Endothelial cell of umbilical vein (primary cell): Measurements from ENCODE around the gene TMEM225B. TPM values are rescaled to one million over a fixed set of nuclear protein-coding genes. Genes with fewer than 3 reads are reported as not detected.
"Not testable (repeated sequence)": the region's sequence is repeated elsewhere in the genome, so short reads cannot be mapped to it uniquely, and the experiment has no call there.

Experiments
- BruUV-seq: library from RNA; stranded (reverse); fragments of 400-500 nt; replicated peaks from 2 replicates; lab custom pipeline; 2021; lab: Mats Ljungman, UMichigan
- CTCF ChIA-PET: fragments of 300-600, 350-600 bp; sonication (Branson Sonifier 250); formaldehyde crosslinking; loops from one replicate; lab custom pipeline; 2021; ENCODE audit warnings: antibody characterized with exemption, inconsistent platforms; lab: Charles Lee
- POLR2A ChIA-PET: fragments of 300-600, 350-600 bp; sonication (Branson Sonifier 250); formaldehyde crosslinking; loops from one replicate; lab custom pipeline; 2021; ENCODE audit warnings: antibody characterized with exemption, inconsistent platforms; lab: Charles Lee
- DNase-seq: peaks from one replicate; pipeline ENCODE4 v3.0.0-alpha.2; 2011; ENCODE audit warnings: low read depth, low spot score
- FAIRE-seq: peaks from 2 replicates; lab custom pipeline; 2011; peaks lifted over from hg19 to GRCh38; lab: Jason Lieb, UNC
- H2AFZ ChIP-seq: 2 replicates; pipeline ENCODE4 v1.6.0; 2012; ENCODE audit warnings: low read depth, low read length, control low read depth, inconsistent platforms
- H3K27ac ChIP-seq: 2 replicates; pipeline ENCODE4 v1.5.1; 2011; ENCODE audit warnings: low read depth, mild to moderate bottlenecking, control low read depth, low read length, moderate library complexity; ENCODE audit not compliant: insufficient read depth
- H3K27me3 ChIP-seq, 2 experiments: 2 replicates each; pipeline versions ENCODE4 v1.6.0 to v1.6.1; 2011; ENCODE audit warnings: low read length in 2 of 2, mixed read lengths in 1 of 2; ENCODE audit not compliant: control insufficient read depth in 2 of 2, insufficient read depth in 2 of 2
- H3K36me3 ChIP-seq, 2 experiments: 2 replicates in 1 of 2; 3 replicates in 1 of 2; pipeline ENCODE4 v1.5.1; 2011; ENCODE audit warnings: low read length in 2 of 2, mild to moderate bottlenecking in 1 of 2, moderate library complexity in 1 of 2; ENCODE audit not compliant: control insufficient read depth in 2 of 2, insufficient read depth in 2 of 2; ENCODE audit errors: extremely low read depth in 1 of 2
- H3K4me1 ChIP-seq: 3 replicates; pipeline ENCODE4 v1.5.1; 2011; ENCODE audit warnings: mild to moderate bottlenecking, low read length; ENCODE audit not compliant: control insufficient read depth, insufficient read depth; ENCODE audit errors: extremely low read depth
- H3K4me2 ChIP-seq: 2 replicates; pipeline ENCODE4 v1.6.1; 2011; ENCODE audit warnings: low read length, control low read depth, mixed read lengths; ENCODE audit not compliant: insufficient read depth
- H3K4me3 ChIP-seq, 3 experiments: fragments of 200-600 bp in 1 of 3; sonication (generic), shearing (Covaris generic) in 1 of 3; replicated peaks in 1 of 3; 2 replicates each; pipeline ENCODE4 v1.5.1; 2011 to 2016; ENCODE audit warnings: control low read depth in 3 of 3, low read length in 3 of 3, mild to moderate bottlenecking in 2 of 3, inconsistent platforms in 1 of 3, low read depth in 1 of 3, moderate library complexity in 1 of 3; ENCODE audit not compliant: insufficient read depth in 1 of 3
- H3K79me2 ChIP-seq: 2 replicates; pipeline ENCODE4 v1.6.0; 2012; ENCODE audit warnings: low read length, inconsistent platforms; ENCODE audit not compliant: control insufficient read depth, insufficient read depth
- H3K9ac ChIP-seq: replicated peaks from 2 replicates; pipeline ENCODE3; 2011; ENCODE audit warnings: low read length, control low read depth; ENCODE audit not compliant: insufficient read depth; ENCODE audit errors: extremely low read depth
- H3K9me1 ChIP-seq: replicated peaks from 3 replicates; pipeline ENCODE4 v1.6.0; 2011; ENCODE audit warnings: mild to moderate bottlenecking, low read length; ENCODE audit not compliant: control insufficient read depth, insufficient read depth; ENCODE audit errors: extremely low read depth
- H3K9me3 ChIP-seq: replicated peaks from 2 replicates; pipeline ENCODE4 v1.5.1; 2012; ENCODE audit warnings: low read length, inconsistent platforms; ENCODE audit not compliant: control insufficient read depth, insufficient read depth
- H4K20me1 ChIP-seq: replicated peaks from 2 replicates; pipeline ENCODE3; 2011; ENCODE audit warnings: mild to moderate bottlenecking, low read length; ENCODE audit not compliant: control insufficient read depth, insufficient read depth; ENCODE audit errors: extremely low read depth
- EZH2 ChIP-seq: IDR thresholded peaks from 2 replicates; pipeline ENCODE4 v1.6.1; 2012; ENCODE audit warnings: borderline replicate concordance, low read depth, mild to moderate bottlenecking, moderate library complexity, low read length, inconsistent platforms; ENCODE audit not compliant: severe bottlenecking
- FOS ChIP-seq: IDR thresholded peaks from 2 replicates; pipeline ENCODE4 v1.6.1; 2011; ENCODE audit warnings: mild to moderate bottlenecking, low read length, moderate library complexity, borderline replicate concordance; ENCODE audit not compliant: insufficient read depth
- GATA2 ChIP-seq: IDR thresholded peaks from 2 replicates; pipeline ENCODE4 v1.7.0; 2011; ENCODE audit warnings: low read depth, mild to moderate bottlenecking, moderate library complexity, mixed read lengths, low read length; ENCODE audit not compliant: insufficient read length, insufficient read depth
- JUN ChIP-seq: IDR thresholded peaks from 2 replicates; pipeline ENCODE4 v1.6.1; 2011; ENCODE audit warnings: borderline replicate concordance, low read depth; ENCODE audit not compliant: insufficient read length, insufficient read depth
- MYC ChIP-seq: IDR thresholded peaks from one replicate; pipeline ENCODE4 v1.6.1; 2011; ENCODE audit warnings: mild to moderate bottlenecking, low read depth, low read length
- POLR2A ChIP-seq: IDR thresholded peaks from 2 replicates; pipeline ENCODE4 v1.6.1; 2012; ENCODE audit warnings: low read depth, mild to moderate bottlenecking, control low read depth, low read length
- POLR2AphosphoS5 ChIP-seq: IDR thresholded peaks from 2 replicates; pipeline ENCODE4 v1.6.1; 2012; ENCODE audit warnings: low read depth, mild to moderate bottlenecking, control low read depth, low read length, moderate library complexity; ENCODE audit not compliant: insufficient read depth
- dilution Hi-C: fragments of 300-500 bp; cut with MboI; formaldehyde crosslinking; loops from one replicate; pipeline ENCODE4 v1.15.0; 2019; ENCODE audit warnings: low sequenced_read_pairs; ENCODE audit not compliant: extremely low pct_ligation_motif_present
- intact Hi-C: fragments of 100-400 bp; cut with micrococcal nuclease; formaldehyde crosslinking; loops from one replicate; pipeline ENCODE4 v1.10.0; 2022
- polyA plus RNA-seq, 4 experiments: library from polyadenylated mRNA; depleted of rRNA in 3 of 4; stranded (reverse) in 3 of 4; unstranded in 1 of 4; fragments of >200 nt; gene quantifications; 2 replicates each; pipeline versions ENCODE4 v1.2.1 to v1.2.3, GENCODE V29; 2011 to 2012; ENCODE audit warnings: missing spikeins in 1 of 4
- total RNA-seq: library from RNA; stranded (reverse); gene quantifications from 2 replicates; pipeline ENCODE4 v1.2.3, GENCODE V29; 2021
- TF ChIP-seq, protein P1 (sequence below): IDR thresholded peaks from 2 replicates; pipeline ENCODE4 v1.6.1; 2011; ENCODE audit not compliant: insufficient read depth, insufficient read length
- TF ChIP-seq, protein P2 (sequence below), 2 donors: IDR thresholded peaks; 1 replicate in 1 of 2; 2 replicates in 1 of 2; pipeline ENCODE4 v1.5.1; 2011; ENCODE audit warnings: low read length in 2 of 2, mild to moderate bottlenecking in 2 of 2, moderate library complexity in 2 of 2, control low read depth in 1 of 2, inconsistent platforms in 1 of 2, low read depth in 1 of 2; ENCODE audit not compliant: insufficient read depth in 1 of 2; ENCODE audit errors: extremely low read depth in 1 of 2

TMEM225B gene
- total and polyA plus RNA-seq, 2 donors (not counting 3 experiments of a cell fraction or from before 2014, with no cell fraction given) = 0.29 TPM; not detected in 1

- no peak for DNase-seq
Observed at GRCh38 chr7:99631295-99632109, 33.4 kb downstream of the TMEM225B start.

DNA sequence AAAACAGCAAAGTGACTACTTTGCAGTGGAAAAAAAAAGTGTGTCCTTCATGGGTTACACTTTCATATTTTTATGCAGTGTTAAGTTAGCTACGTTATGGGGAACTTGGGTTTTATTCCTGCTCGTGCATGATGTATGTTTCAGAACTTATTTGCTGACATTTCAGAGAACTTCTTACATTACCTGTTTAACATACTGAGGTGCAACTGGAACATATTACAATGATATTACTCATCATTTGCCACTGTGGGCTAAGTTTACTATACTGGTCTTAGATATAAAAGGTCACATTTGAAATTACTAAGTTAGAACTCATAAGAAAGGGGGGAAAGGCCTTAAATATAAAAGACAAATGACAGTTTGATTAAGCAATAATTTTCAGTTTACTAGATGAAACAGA lies 39.3 kb downstream of the TMEM225B start:
- H3K36me3 ChIP-seq, H4K20me1 ChIP-seq, H3K27ac ChIP-seq, POLR2A ChIA-PET, H2AFZ ChIP-seq, H3K9me3 ChIP-seq, intact Hi-C loops, H3K4me3 ChIP-seq, dilution Hi-C loops, H3K9me1 ChIP-seq, H3K4me2 ChIP-seq, H3K79me2 ChIP-seq, BruUV-seq, DNase-seq, H3K27me3 ChIP-seq, H3K4me1 ChIP-seq, CTCF ChIA-PET, H3K9ac ChIP-seq: not testable (repeated sequence)
- peak; percentile 37 for FAIRE-seq

More at GRCh38 chr7:99631295-99632109, 33.4 kb downstream of the TMEM225B start:
- intact Hi-C loops (no loop called here), dilution Hi-C loops (no loop called here)
- Histone ChIP-seq H3K4me3 (no peak overlapping the region), H3K27me3 (no peaks in the 10 kb centered on the region), H3K27ac (no peak overlapping the region), H3K36me3 (peaks cover 13 to 24% of the 10 kb centered on the region in 2 experiments), H3K9ac (no peak overlapping the region), H3K4me1 (no peaks in the 10 kb centered on the region), H2AFZ (no peak overlapping the region), H3K9me1 (no peaks in the 10 kb centered on the region), H3K9me3 (no peaks in the 10 kb centered on the region), H3K4me2 (no peak overlapping the region), H4K20me1 (no peaks in the 10 kb centered on the region), H3K79me2 (no peaks in the 10 kb centered on the region)
- TF ChIP-seq MYC (no peak), POLR2AphosphoS5 (no peak), POLR2A (no peak), EZH2 (no peak), FOS (no peak), GATA2 (no peak), JUN (no peak)
- TF ChIP-seq, protein P1, sequence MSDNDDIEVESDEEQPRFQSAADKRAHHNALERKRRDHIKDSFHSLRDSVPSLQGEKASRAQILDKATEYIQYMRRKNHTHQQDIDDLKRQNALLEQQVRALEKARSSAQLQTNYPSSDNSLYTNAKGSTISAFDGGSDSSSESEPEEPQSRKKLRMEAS = no peak
- TF ChIP-seq, protein P2, sequence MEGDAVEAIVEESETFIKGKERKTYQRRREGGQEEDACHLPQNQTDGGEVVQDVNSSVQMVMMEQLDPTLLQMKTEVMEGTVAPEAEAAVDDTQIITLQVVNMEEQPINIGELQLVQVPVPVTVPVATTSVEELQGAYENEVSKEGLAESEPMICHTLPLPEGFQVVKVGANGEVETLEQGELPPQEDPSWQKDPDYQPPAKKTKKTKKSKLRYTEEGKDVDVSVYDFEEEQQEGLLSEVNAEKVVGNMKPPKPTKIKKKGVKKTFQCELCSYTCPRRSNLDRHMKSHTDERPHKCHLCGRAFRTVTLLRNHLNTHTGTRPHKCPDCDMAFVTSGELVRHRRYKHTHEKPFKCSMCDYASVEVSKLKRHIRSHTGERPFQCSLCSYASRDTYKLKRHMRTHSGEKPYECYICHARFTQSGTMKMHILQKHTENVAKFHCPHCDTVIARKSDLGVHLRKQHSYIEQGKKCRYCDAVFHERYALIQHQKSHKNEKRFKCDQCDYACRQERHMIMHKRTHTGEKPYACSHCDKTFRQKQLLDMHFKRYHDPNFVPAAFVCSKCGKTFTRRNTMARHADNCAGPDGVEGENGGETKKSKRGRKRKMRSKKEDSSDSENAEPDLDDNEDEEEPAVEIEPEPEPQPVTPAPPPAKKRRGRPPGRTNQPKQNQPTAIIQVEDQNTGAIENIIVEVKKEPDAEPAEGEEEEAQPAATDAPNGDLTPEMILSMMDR (IDR thresholded peaks at IDR 0.05; ENCODE audit: extremely low read depth in 1 of 2, insufficient read depth in 1 of 2, low read depth in 1 of 2, low read length in 2 of 2) = no peak
- no TSS peak for BruUV-seq
- CTCF ChIA-PET = interaction anchor here (1.1 kb wide), 1 partner anchor 11 kb away, joined by 5 read pairs; no protein-coding TSS in a partner anchor
- no peak for FAIRE-seq
- POLR2A ChIA-PET = no interaction called here
